Activated CD4-positive, alpha-beta memory T cell treated with anti-CD3 and anti-CD28 coated beads for 36 hours (primary cell): ENCODE data around the gene LETM1. TPM values are rescaled to one million over a fixed set of nuclear protein-coding genes. Genes with fewer than 3 reads are reported as not detected.
"Not testable (repeated sequence)": the region's sequence is repeated elsewhere in the genome, so short reads cannot be mapped to it uniquely, and the experiment has no call there.

Experiments used
- CTCF ChIA-PET: fragments of 350-600 bp; sonication (Branson Sonifier 250); formaldehyde crosslinking; loops from one replicate; lab custom pipeline; 2021; ENCODE audit warnings: antibody characterized with exemption, inconsistent platforms; lab: Charles Lee
- POLR2A ChIA-PET: fragments of 350-600 bp; sonication (Branson Sonifier 250); formaldehyde crosslinking; loops from one replicate; lab custom pipeline; 2021; ENCODE audit warnings: antibody characterized with exemption; lab: Charles Lee
- DNase-seq: peaks from one replicate; pipeline ENCODE4 v3.0.0-alpha.2; 2020
- H3K27ac Mint-ChIP-seq: one replicate; pipeline ENCODE4 v1.8.0; 2021; ENCODE audit warnings: mixed read lengths
- H3K27me3 Mint-ChIP-seq: one replicate; pipeline ENCODE4 v1.8.0; 2021; ENCODE audit warnings: mixed read lengths
- H3K36me3 Mint-ChIP-seq: one replicate; pipeline ENCODE4 v1.8.0; 2021; ENCODE audit warnings: mixed read lengths
- H3K4me1 Mint-ChIP-seq: one replicate; pipeline ENCODE4 v1.8.0; 2021; ENCODE audit warnings: low read depth, mixed read lengths
- H3K4me3 Mint-ChIP-seq: one replicate; pipeline ENCODE4 v1.8.0; 2021; ENCODE audit warnings: mild to moderate bottlenecking, mixed read lengths
- H3K9me3 Mint-ChIP-seq: one replicate; pipeline ENCODE4 v1.8.0; 2021; ENCODE audit warnings: mixed read lengths
- intact Hi-C: fragments of 100-400 bp; cut with micrococcal nuclease; formaldehyde crosslinking; loops from one replicate; pipeline ENCODE4 v1.15.1; 2023
- total RNA-seq, 2 experiments: library from RNA; stranded (reverse); gene quantifications; one replicate each; pipeline ENCODE4 v1.2.3, GENCODE V29; 2021

LETM1 gene
- total RNA-seq, 2 experiments from 2014 or later, result 41.1 to 42.6 TPM

- DNase-seq, result no peak
- Mint-ChIP-seq H3K4me3 (no peak overlapping the region), H3K27me3 (no peaks in the 10 kb centered on the region), H3K4me1 (no peaks in the 10 kb centered on the region), H3K36me3 (peaks cover 34% of the 10 kb centered on the region), H3K9me3 (no peaks in the 10 kb centered on the region), H3K27ac (no peak overlapping the region)
- intact Hi-C loops, result no loop called here
- CTCF ChIA-PET, result interaction anchor here (1.2 kb wide), 1 partner anchor 88 kb away, joined by 3 read pairs; no protein-coding TSS in a partner anchor
- POLR2A ChIA-PET, result no interaction called here
Observed at GRCh38 chr4:1836650-1837049, 19.3 kb downstream of the LETM1 start.

- H3K4me3 Mint-ChIP-seq, H3K27me3 Mint-ChIP-seq, POLR2A ChIA-PET, H3K9me3 Mint-ChIP-seq, DNase-seq, H3K4me1 Mint-ChIP-seq, H3K27ac Mint-ChIP-seq, intact Hi-C loops: not testable (repeated sequence)
- H3K36me3 Mint-ChIP-seq, result peaks cover 33% of the 10 kb centered on the region
- CTCF ChIA-PET, result interaction anchor here (0.5 to 1.2 kb wide), 4 partner anchors 64 to 763 kb away, joined by 3 to 5 read pairs (median 3); no protein-coding TSS in a partner anchor
Observed at GRCh38 chr4:1835836-1836235, 20.1 kb downstream of the LETM1 start.

- intact Hi-C loops, result no loop called here
- Mint-ChIP-seq H3K27ac (no peak overlapping the region), H3K27me3 (no peaks in the 10 kb centered on the region), H3K9me3 (no peaks in the 10 kb centered on the region), H3K4me3 (no peak overlapping the region), H3K4me1 (no peaks in the 10 kb centered on the region), H3K36me3 (peaks cover 39% of the 10 kb centered on the region)
- DNase-seq, result no peak
- POLR2A ChIA-PET, result no interaction called here
- CTCF ChIA-PET, result interaction anchor here (1.0 to 1.6 kb wide), 2 partner anchors 86 kb away, joined by 3 to 4 read pairs; no protein-coding TSS in a partner anchor
Observed at GRCh38 chr4:1834047-1834775, 21.7 kb downstream of the LETM1 start.

DNA sequence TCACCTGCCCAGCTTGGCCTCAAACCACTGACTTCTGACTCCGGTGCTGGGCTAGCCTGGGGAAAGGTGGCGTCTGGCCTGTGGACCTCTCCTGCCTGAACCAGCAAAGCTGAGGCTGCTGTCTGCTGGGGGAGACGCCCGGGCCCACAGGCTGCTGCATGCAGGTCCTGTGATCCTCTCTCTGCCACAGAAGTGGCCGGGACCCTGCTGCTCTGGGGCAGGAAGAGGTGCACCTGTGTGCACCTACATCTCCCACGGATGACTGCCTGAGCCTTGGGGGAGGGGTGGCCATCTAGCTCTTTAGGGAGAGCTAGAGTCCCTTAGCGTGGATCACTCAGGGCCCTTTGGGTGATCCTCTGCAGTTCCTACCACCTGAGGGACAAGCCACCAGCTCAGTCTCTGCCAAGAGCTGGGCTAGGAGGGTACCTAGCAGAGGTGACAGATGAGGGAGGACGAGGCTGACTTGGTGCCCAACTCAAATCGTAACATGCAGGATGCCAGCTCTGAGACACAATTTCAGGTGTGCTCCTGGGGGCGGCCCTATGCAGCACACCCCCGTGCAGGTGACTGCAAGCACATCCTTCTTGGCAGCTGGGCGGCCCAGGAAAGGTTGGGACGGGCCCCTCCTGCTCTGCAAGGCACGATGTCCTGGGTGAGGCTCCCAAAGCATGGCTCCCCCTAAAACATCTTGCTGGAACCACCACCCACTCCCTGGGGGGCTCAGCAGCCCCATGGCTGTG is 22.5 kb downstream of the LETM1 start:
- no peaks in the 10 kb centered on the region for H3K9me3 Mint-ChIP-seq
- intact Hi-C loops, result no loop called here
- H3K4me1 Mint-ChIP-seq, result no peaks in the 10 kb centered on the region
- H3K27me3 Mint-ChIP-seq, result no peaks in the 10 kb centered on the region
- ChIA-PET POLR2A (no interaction called here), CTCF (interaction anchor here (1.0 to 1.2 kb wide), 2 partner anchors 15 to 85 kb away, joined by 3 read pairs; no protein-coding TSS in a partner anchor)
- H3K27ac Mint-ChIP-seq, result no peak overlapping the region
- no peak for DNase-seq
- H3K4me3 Mint-ChIP-seq, result no peak overlapping the region
- peaks cover 35% of the 10 kb centered on the region for H3K36me3 Mint-ChIP-seq

DNA sequence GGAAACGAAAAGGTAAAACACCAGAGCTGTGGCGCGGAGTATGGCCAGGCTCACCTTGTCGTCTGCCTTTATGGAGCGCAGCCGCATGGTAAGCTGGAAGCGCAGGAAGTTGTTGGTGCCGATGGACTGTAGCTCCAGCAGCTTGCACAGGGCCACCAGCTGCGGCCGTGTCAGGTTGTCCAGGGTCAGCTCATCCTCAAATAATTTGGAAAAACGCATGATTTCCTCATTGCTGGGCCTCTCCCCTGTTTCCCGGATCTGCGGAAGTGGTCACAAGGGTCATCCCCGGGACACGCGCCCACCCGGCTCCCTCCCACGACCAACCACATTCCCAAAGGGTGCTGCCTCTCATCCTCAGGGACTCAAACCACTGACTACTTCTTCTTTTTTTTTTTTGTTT is 23.3 kb downstream of the LETM1 start:
- no peak overlapping the region for H3K4me3 Mint-ChIP-seq
- H3K36me3 Mint-ChIP-seq, result peaks cover 35% of the 10 kb centered on the region
- intact Hi-C loops, result no loop called here
- ChIA-PET POLR2A (no interaction called here), CTCF (interaction anchor here (1.0 to 1.2 kb wide), 2 partner anchors 14 to 67 kb away, joined by 3 to 4 read pairs; no protein-coding TSS in a partner anchor)
- H3K27me3 Mint-ChIP-seq, result no peaks in the 10 kb centered on the region
- no peaks in the 10 kb centered on the region for H3K9me3 Mint-ChIP-seq
- no peak for DNase-seq
- no peaks in the 10 kb centered on the region for H3K4me1 Mint-ChIP-seq
- no peak overlapping the region for H3K27ac Mint-ChIP-seq

DNA sequence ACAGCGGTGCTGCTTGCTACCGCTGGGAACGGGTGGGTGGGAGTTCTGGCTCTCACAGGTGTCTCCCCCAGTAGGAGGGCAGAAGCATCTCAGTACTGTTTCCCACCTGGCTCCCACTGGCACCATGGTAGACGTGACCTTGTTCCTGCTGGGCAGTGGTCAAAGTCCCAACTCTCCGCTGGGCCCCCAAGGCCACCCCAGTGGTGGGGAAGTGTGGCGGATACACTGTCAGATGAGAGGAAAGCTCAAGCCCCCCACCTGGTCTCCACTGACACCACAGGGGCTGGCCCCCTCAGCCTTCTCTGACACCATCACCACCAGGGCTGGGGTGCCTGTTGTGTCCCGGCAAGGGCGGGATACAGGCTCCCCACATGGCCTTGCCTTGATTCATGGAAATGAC is 24.6 kb downstream of the LETM1 start:
- peaks cover 33% of the 10 kb centered on the region for H3K36me3 Mint-ChIP-seq
- CTCF ChIA-PET, result no interaction called here
- H3K9me3 Mint-ChIP-seq, result no peaks in the 10 kb centered on the region
- DNase-seq, result no peak
- H3K27me3 Mint-ChIP-seq, result no peaks in the 10 kb centered on the region
- no peak overlapping the region for H3K27ac Mint-ChIP-seq
- POLR2A ChIA-PET, result no interaction called here
- intact Hi-C loops, result no loop called here
- H3K4me3 Mint-ChIP-seq, result no peak overlapping the region
- H3K4me1 Mint-ChIP-seq, result no peaks in the 10 kb centered on the region

DNA sequence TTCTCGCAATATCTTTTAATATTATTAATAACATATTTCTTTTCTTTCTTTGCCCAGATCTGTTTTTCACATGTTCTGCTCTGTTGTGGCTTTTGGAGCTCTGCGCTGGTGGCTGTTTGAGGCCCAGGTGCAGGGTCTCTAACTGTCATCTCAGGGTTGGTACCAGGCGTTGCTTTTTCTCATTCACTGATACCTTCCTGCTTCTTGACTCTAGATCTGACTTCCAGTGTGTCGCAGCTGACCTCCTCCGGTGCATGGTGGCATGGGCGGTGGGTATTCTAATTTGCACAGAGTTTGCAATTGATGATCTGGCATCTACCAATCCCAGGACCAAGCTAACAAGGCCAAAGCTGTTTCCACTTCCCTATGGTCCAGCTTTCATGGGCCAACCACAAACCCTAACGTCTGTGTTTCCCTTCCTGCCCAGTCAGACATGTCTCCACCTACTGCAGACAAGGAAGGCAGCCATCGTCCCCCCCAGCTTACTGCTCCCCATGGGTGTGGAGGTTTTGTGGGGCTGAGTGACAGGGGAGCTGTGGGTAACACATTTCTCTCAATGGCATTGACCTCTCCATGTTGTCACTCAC is 25.2 kb downstream of the LETM1 start:
- intact Hi-C loops, result no loop called here
- Mint-ChIP-seq H3K27me3 (no peaks in the 10 kb centered on the region), H3K36me3 (peaks cover 31% of the 10 kb centered on the region), H3K27ac (no peak overlapping the region), H3K4me1 (no peaks in the 10 kb centered on the region), H3K9me3 (no peaks in the 10 kb centered on the region), H3K4me3 (no peak overlapping the region)
- ChIA-PET POLR2A (interaction anchor here (0.6 kb wide), 1 partner anchor 84 kb away, joined by 3 read pairs; no protein-coding TSS in a partner anchor), CTCF (no interaction called here)
- DNase-seq, result no peak

- Mint-ChIP-seq H3K9me3 (no peaks in the 10 kb centered on the region), H3K36me3 (peaks cover 26% of the 10 kb centered on the region), H3K4me3 (no peak overlapping the region), H3K27ac (no peak overlapping the region), H3K4me1 (no peaks in the 10 kb centered on the region), H3K27me3 (no peaks in the 10 kb centered on the region)
- no peak for DNase-seq
- intact Hi-C loops, result no loop called here
- CTCF ChIA-PET, result no interaction called here
- POLR2A ChIA-PET, result interaction anchor here (0.6 kb wide), 1 partner anchor 83 kb away, joined by 3 read pairs; no protein-coding TSS in a partner anchor
Observed at GRCh38 chr4:1830234-1830633, 25.7 kb downstream of the LETM1 start.

DNA sequence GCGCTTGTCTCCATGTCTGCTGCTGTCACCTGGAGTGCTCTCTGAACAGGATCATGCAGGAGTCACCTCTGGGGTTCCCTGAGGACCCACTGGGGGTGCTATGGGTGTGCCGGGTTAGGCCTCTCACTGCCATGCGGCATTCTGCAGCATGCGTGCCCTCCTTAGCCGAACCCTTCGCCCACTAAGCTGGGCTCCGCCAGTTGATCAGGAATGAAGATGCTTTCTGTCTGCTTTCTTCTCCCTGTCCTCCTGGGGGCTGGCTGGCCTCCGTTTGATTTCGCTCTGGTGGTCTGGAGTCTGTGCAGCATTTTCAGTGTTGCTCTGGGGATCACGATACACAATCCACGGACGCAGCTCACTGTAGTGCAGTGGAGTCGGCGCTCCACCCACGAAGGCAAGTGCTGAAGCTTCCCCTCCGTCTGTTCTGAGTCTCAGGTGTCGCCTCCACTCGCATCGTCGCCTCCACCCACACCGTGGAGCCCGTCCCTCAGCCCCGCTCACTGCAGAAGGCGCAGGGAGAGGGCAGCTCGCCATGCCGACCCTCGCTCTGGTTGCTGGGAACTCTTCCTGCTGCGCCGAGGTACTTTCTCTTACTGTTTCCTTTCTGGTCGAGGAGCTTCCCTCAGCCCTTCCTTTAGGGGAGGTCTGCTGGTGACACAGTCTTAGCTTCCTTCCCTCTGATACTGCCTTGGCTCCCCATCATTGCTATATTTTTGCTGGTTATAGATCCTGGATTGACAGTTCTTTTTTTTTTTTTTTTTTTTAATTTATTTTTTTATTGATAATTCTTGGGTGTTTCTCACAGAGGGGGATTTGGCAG is 29.2 kb downstream of the LETM1 start:
- H3K36me3 Mint-ChIP-seq, result peaks cover 30% of the 10 kb centered on the region
- H3K27ac Mint-ChIP-seq, result no peak overlapping the region
- CTCF ChIA-PET, result interaction anchor here (1.0 to 1.3 kb wide), 2 partner anchors 73 to 79 kb away, joined by 3 read pairs; no protein-coding TSS in a partner anchor
- no peaks in the 10 kb centered on the region for H3K27me3 Mint-ChIP-seq
- POLR2A ChIA-PET, result no interaction called here
- no peaks in the 10 kb centered on the region for H3K9me3 Mint-ChIP-seq
- intact Hi-C loops, result no loop called here
- no peaks in the 10 kb centered on the region for H3K4me1 Mint-ChIP-seq
- no peak overlapping the region for H3K4me3 Mint-ChIP-seq
- DNase-seq, result no peak

DNA sequence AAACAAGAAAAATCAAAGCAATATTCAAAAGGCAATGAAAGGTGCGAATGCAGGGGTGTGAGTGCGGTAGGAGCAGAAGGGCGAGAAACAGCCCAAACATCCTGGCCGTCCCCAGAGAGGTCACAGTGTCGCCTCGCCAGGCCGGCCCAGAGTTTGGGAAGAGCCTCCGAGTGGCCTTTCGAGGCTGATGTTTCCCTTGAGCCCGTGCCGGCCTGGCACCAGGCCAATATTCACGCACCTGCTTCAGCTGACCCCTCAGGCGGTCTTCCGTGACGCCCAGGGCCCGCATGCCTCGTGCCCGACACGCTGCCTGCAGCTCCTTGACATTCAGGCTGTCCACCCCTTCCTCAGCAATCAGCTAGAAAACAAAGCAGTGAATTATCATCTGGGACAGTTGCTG is 30.6 kb downstream of the LETM1 start:
- POLR2A ChIA-PET, result no interaction called here
- CTCF ChIA-PET, result no interaction called here
- Mint-ChIP-seq H3K4me3 (no peak overlapping the region), H3K27ac (no peak overlapping the region), H3K4me1 (no peaks in the 10 kb centered on the region), H3K9me3 (no peaks in the 10 kb centered on the region), H3K36me3 (peaks cover 29% of the 10 kb centered on the region), H3K27me3 (no peaks in the 10 kb centered on the region)
- no peak for DNase-seq
- intact Hi-C loops, result no loop called here

DNA sequence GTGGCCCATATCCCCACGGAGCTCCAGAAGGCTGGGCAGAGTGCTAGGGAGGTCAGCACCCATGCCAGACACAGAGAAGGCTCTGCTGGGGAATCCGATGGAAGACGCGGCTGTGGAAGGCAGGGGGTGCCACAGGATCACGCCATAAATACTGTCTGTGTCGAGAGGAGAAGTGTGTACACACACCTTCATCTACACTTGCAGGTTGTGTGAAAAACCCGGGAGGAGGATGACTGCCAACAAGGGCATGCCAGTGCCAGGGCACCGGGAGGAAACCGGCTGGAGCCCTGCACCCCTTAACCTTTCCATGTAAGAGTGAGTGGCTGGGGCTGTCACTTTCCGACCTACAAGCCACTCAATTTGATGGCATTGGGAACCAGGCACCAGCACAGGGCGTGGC is 31.2 kb downstream of the LETM1 start:
- H3K9me3 Mint-ChIP-seq, result no peaks in the 10 kb centered on the region
- ChIA-PET CTCF (no interaction called here), POLR2A (no interaction called here)
- intact Hi-C loops, result no loop called here
- H3K36me3 Mint-ChIP-seq, result peaks cover 28% of the 10 kb centered on the region
- DNase-seq, result no peak
- H3K27me3 Mint-ChIP-seq, result no peaks in the 10 kb centered on the region
- H3K4me1 Mint-ChIP-seq, result no peaks in the 10 kb centered on the region
- no peak overlapping the region for H3K4me3 Mint-ChIP-seq
- H3K27ac Mint-ChIP-seq, result no peak overlapping the region
